Mesenteric fat pad (tissue), 1 donor: ENCODE measurements around the gene MTM1. TPM values are rescaled to one million over a fixed set of nuclear protein-coding genes. Genes with fewer than 3 reads are reported as not detected.

Experiments
- DNase-seq: peaks from one replicate; pipeline ENCODE4 v3.0.0-alpha.2; 2020; ENCODE audit warnings: low spot score
- long read RNA-seq: library from polyadenylated mRNA; unstranded; transcript quantifications from one replicate; pipeline ENCODE4 v2.0.0, GENCODE V29; 2020
- total RNA-seq: library from RNA; stranded (reverse); fragmentation: NEBNext Ultra II Directional; extraction: Animal tissue kit (Norgen Biotek cat#: 25700); gene quantifications from one replicate; pipeline ENCODE4 v1.2.1, GENCODE V29; 2021
- donor health status: DM: yes; HTN: yes; CAD: no.

Gene MTM1
- 15.7 TPM for total RNA-seq
- long read RNA-seq, partial matches to known transcripts, result 0 of 4 reads
- long read RNA-seq, other reads (novel, unspliced or antisense), result 1 of 4 reads

- DNase-seq, result peak; percentile 96
Observed at GRCh38 chrX:150568320-150569154, at the start of gene MTM1. MTM1 (plus strand) TSS chrX:150568621; CDS start chrX:150592615, 23,994 bp downstream.

GRCh38 chrX:150522494-150522893 is 45.9 kb upstream of the MTM1 start:
- DNase-seq, result no peak

- peak; percentile 84 for DNase-seq
Observed at GRCh38 chrX:150525061-150525919, 43.1 kb upstream of the MTM1 start.

- DNase-seq, result peak; percentile 87
Observed at GRCh38 chrX:150526692-150527091, 41.7 kb upstream of the MTM1 start.

- no peak for DNase-seq
Observed at GRCh38 chrX:150527108-150527507, 41.3 kb upstream of the MTM1 start.

GRCh38 chrX:150529587-150529986 is 38.8 kb upstream of the MTM1 start:
- no peak for DNase-seq

GRCh38 chrX:150530821-150531220 is 37.6 kb upstream of the MTM1 start:
- DNase-seq, result no peak

GRCh38 chrX:150531467-150531866 is 37.0 kb upstream of the MTM1 start:
- no peak for DNase-seq

GRCh38 chrX:150533863-150534262 is 34.6 kb upstream of the MTM1 start:
- no peak for DNase-seq

GRCh38 chrX:150536455-150537116 is 31.8 kb upstream of the MTM1 start:
- peak; percentile 69 for DNase-seq

- no peak for DNase-seq
Observed at GRCh38 chrX:150537851-150538250, 30.6 kb upstream of the MTM1 start.

- DNase-seq, result peak; percentile 80
Observed at GRCh38 chrX:150540965-150541364, 27.5 kb upstream of the MTM1 start.

GRCh38 chrX:150542846-150543229 is 25.6 kb upstream of the MTM1 start:
- peak; percentile 68 for DNase-seq

- peak; percentile 74 for DNase-seq
Observed at GRCh38 chrX:150543230-150544155, 24.9 kb upstream of the MTM1 start.

GRCh38 chrX:150544222-150544787 is 24.1 kb upstream of the MTM1 start:
- peak; percentile 57 for DNase-seq

GRCh38 chrX:150544835-150545770 is 23.3 kb upstream of the MTM1 start:
- DNase-seq, result no peak

- DNase-seq, result peak; percentile 62
Observed at GRCh38 chrX:150546711-150547153, 21.7 kb upstream of the MTM1 start.

- peak; percentile 91 for DNase-seq
Observed at GRCh38 chrX:150547375-150548115, 20.9 kb upstream of the MTM1 start.
